HG02884 (cell line): ENCODE measurements around the gene TLL2.
A peak's percentile ranks its signal among the peaks of the same experiment; 100 is the strongest.

Source experiments
- ATAC-seq: cut with Tn5 transposase; IDR thresholded peaks from one replicate; pipeline ENCODE4 v1.9.1; 2021; ENCODE audit warnings: mild to moderate bottlenecking, moderate library complexity; ENCODE audit not compliant: unreplicated experiment

TLL2 gene

GRCh38 chr10:96367470-96367869 is 146.3 kb downstream of the TLL2 start:
- no peak for ATAC-seq

GRCh38 chr10:96366508-96366907 is 147.2 kb downstream of the TLL2 start:
- ATAC-seq: no peak

GRCh38 chr10:96365571-96365970 is 148.2 kb downstream of the TLL2 start:
- ATAC-seq: no peak

- ATAC-seq: no peak
Observed at GRCh38 chr10:96360766-96361165, 153.0 kb downstream of the TLL2 start.

- no peak for ATAC-seq
Observed at GRCh38 chr10:96360331-96360730, 153.4 kb downstream of the TLL2 start.

GRCh38 chr10:96359616-96360015 is 154.1 kb downstream of the TLL2 start:
- no peak for ATAC-seq

GRCh38 chr10:96358851-96359540 is 154.7 kb downstream of the TLL2 start, which contains the start of gene OPALIN:
OPALIN (minus strand) TSS chr10:96359002; CDS start chr10:96358896, 106 bp downstream.
- ATAC-seq: no peak

GRCh38 chr10:96357038-96357620 is 156.6 kb downstream of the TLL2 start:
- no peak for ATAC-seq

- no peak for ATAC-seq
Observed at GRCh38 chr10:96352582-96352981, 161.1 kb downstream of the TLL2 start.

GRCh38 chr10:96352027-96352426 is 161.7 kb downstream of the TLL2 start:
- no peak for ATAC-seq

GRCh38 chr10:96346295-96346694 is 167.4 kb downstream of the TLL2 start:
- ATAC-seq: no peak

GRCh38 chr10:96345222-96345621 is 168.5 kb downstream of the TLL2 start:
- ATAC-seq: no peak

- no peak for ATAC-seq
Observed at GRCh38 chr10:96344178-96344577, 169.5 kb downstream of the TLL2 start.

- ATAC-seq: no peak
Observed at GRCh38 chr10:96342402-96342801, 171.3 kb downstream of the TLL2 start.

GRCh38 chr10:96341219-96342182 is 172.2 kb downstream of the TLL2 start:
- peak; percentile 52 for ATAC-seq

- no peak for ATAC-seq
Observed at GRCh38 chr10:96339956-96340904, 173.5 kb downstream of the TLL2 start.

- no peak for ATAC-seq
Observed at GRCh38 chr10:96339383-96339782, 174.3 kb downstream of the TLL2 start.

GRCh38 chr10:96338279-96338925 is 175.3 kb downstream of the TLL2 start:
- no peak for ATAC-seq

- no peak for ATAC-seq
Observed at GRCh38 chr10:96337106-96337505, 176.6 kb downstream of the TLL2 start.
